GM18507 (cell line): ENCODE measurements around the gene STK39.
A peak's percentile ranks its signal among the peaks of the same experiment; 100 is the strongest.
"Not testable (repeated sequence)": the region's sequence is repeated elsewhere in the genome, so short reads cannot be mapped to it uniquely, and the experiment has no call there.

Experiments used
- DNase-seq: peaks from one replicate; pipeline ENCODE4 v3.0.0; 2011; ENCODE audit warnings: low read depth; ENCODE audit not compliant: insufficient read length; ENCODE audit errors: extremely low spot score
- FAIRE-seq: peaks from 2 replicates; lab custom pipeline; 2011; peaks lifted over from hg19 to GRCh38; lab: Jason Lieb, UNC

STK39 gene

GRCh38 chr2:168119515-168120141 lies 127.8 kb downstream of the STK39 start:
- FAIRE-seq (peak; percentile 50), DNase-seq (no peak)

DNA sequence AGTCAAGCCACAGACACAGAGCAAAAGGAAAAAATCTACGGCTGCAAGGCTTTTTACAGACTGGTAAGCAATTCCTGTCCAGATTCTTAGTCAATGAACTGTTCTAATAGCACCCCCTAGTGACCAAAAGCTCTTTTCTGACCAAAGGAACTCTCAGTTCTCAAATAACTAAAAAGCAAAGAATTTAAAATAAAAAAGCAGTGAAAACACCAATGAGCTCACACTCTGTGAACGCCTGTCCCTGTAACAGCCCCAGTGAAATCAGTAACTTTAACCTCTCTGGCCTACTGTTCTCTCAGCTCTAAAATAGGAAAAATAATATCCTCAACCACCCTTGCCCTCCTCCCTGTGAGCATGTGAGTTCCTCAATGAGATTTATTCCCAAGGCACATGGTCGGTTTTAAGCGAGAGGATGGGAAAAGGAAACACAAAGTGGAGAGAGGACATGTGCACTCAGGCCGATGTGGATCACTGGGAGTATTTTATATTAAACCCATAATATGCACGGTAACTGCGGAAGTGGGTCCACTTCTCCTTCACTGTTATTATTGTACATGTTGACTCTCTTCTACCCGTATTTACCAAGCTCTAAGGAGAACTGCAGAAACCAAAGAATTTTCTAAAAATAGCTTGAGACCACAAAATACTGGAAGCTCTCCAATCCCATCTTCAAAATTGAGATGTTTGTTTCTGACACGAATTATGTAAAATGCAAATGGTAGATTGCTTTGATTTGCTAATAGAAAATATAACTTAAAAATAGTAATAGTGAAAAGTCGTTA lies 128.5 kb downstream of the STK39 start:
- peak; percentile 76 for FAIRE-seq
- no peak for DNase-seq

- DNase-seq, result no peak
- FAIRE-seq, result no peak
Measured at GRCh38 chr2:168116448-168116847, 130.9 kb downstream of the STK39 start.

DNA sequence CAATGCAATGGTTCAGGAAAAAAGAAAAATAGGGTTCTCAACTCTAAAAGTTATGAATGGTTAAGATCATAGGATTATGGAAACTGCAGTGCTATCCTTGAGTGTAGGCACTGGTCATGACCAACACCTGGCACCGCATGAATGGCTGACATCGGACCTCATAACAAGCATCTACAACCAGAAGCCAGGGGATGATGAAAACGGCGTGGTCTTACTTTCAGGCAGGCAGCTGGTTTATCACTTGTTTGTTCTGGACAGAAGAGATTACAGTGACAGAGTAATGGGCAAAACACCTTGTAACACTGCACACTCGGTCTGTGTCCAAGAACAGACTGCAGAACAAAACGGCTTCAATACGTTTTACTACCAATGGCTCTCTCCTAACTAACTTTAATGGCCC lies 132.8 kb downstream of the STK39 start:
- DNase-seq (no peak), FAIRE-seq (no peak)

DNA sequence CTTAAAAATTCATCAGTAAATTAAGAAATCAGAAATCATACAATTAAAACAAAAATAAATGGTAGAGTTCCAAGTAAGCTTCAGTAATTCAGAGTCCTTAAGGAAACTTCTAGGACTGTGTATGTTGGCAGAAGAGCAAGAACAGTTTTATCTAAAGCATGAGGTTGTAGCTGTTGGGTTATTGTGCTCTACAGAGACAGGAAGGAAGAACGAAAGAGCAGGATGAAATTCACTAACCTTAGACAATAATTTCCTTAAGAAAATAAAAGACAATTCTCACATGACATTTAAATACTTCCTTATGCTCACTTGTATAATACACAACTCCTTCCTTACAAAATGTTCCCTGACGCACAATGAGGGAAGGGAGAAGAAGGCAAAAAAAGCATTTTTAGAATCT lies 133.4 kb downstream of the STK39 start:
- no peak for FAIRE-seq
- DNase-seq, result no peak

DNA sequence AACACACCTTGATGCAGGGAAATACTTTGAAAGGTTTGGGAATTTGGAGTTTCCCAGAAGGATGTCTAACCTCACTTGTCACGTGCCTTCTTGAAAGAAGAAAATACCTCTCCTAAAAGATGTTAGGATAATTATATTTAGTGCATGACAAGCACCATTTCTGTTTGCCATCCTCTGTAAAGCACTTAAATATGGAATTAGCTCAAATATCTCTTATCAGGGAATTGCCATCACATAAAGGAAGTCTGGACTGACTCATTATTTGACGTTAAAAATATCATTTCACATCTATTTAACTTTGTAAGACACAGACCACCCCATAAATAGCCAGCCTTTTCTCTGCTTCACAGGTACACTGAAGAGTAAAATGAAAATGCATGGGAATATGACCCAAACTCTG lies 140.1 kb downstream of the STK39 start:
- FAIRE-seq (no peak), DNase-seq (no peak)

GRCh38 chr2:168105127-168105683 lies 142.2 kb downstream of the STK39 start:
- DNase-seq (no peak), FAIRE-seq (no peak)

- DNase-seq, result no peak
- no peak for FAIRE-seq
Measured at GRCh38 chr2:168097431-168097830, 150.0 kb downstream of the STK39 start.

DNA sequence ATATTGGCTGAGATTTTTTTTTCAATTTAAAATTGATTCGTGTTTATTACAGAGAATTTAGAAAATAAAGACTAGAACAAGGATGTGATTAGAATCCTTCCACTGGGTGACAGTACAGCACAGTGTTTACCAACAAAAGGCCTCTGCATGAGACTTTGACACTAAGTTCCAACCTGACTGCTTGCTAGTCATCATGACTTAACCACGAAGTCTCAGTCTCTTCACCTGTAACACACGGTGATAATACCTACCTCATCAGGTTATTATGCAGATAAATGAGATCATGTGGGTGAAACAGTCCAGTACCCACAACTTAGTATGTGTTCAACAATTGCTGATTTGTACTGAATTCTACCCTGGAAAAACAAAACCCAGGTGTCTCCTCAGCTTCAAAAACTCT lies 151.2 kb downstream of the STK39 start:
- no peak for DNase-seq
- no peak for FAIRE-seq

DNA sequence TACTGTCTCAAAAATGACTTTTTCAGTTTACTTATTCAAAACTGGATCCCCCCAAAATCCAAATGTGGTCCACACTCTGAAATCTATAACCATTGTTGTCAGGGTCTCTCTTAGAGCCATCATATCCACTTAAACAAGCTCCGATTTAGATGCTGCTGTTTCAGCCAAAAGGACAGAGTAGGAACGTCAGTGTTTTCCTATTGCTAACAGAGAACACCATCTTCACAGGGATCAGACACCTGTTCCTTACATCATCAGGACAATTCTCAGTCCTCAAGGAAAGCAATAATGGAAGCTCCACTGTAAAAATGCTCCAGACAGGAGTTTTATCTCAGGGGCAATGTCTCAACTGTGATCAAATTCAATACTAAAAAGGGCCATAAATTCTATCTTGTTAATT lies 155.4 kb downstream of the STK39 start:
- FAIRE-seq (no peak), DNase-seq (no peak)

GRCh38 chr2:168090366-168091135 lies 156.8 kb downstream of the STK39 start:
- no peak for DNase-seq

GRCh38 chr2:168089200-168089599 lies 158.2 kb downstream of the STK39 start:
- DNase-seq (no peak), FAIRE-seq (no peak)

More at GRCh38 chr2:168090366-168091135, 156.8 kb downstream of the STK39 start:
- peak; percentile 77 for FAIRE-seq

DNA sequence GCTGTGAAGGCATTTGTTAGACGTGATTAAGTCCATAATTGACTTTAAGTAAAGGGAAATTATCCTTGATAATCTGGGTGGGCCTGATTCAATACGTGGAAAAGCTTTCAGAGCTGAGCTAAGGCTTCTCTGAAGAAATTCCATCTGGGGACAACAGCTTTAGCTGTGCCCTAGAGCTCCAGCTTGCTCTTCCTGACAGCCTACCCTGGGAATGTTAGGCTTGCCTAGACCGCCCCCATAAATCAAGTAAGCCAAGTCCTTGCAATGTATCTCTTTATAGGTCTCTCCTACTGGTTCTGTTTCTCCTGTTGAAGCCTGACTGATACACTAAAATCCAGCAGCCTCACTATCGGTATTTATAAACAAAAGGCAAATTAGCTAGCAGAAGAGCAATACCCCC lies 160.0 kb downstream of the STK39 start:
- no peak for DNase-seq
- no peak for FAIRE-seq

- FAIRE-seq, result no peak
- no peak for DNase-seq
Measured at GRCh38 chr2:168086851-168087250, 160.5 kb downstream of the STK39 start.

- no peak for FAIRE-seq
- no peak for DNase-seq
Measured at GRCh38 chr2:168085801-168086361, 161.5 kb downstream of the STK39 start.

DNA sequence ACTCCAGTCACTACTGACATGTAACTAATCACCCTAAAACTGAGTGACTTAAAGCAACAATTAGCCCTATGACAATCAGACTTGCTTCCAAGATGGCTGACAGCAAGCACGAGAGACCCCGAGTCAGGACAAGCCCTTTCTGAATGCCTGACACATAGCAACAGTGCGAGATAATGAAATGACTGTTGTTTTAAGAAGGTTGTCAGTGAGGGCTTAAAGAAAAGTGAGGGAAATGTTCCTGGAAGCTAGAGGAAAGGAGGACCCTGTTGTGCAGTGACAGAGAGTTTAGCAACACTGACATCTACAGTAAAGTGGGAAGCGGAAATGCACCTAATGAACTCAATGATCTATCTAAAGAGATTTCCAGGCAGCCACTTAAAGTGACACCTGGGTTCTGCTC lies 163.1 kb downstream of the STK39 start:
- no peak for DNase-seq
- no peak for FAIRE-seq

DNA sequence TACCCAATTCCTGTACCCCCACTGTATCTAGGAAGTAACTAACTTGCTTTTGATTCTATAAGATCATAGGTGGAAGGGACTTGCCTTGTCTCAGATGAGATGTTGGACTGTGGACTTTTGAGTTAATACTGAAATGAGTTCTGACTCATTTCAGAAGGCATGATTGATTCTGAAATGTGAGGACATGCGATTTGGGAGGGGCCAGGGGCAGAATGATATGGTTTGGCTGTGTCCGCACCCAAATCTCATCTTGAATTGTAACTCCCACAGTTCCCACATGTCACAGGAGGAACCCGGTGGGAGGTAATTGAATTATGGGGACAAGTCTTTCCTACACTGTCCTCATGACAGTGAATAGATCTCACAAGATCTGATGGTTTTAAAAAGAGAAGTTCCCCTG lies 165.9 kb downstream of the STK39 start:
- DNase-seq, FAIRE-seq: not testable (repeated sequence)

DNA sequence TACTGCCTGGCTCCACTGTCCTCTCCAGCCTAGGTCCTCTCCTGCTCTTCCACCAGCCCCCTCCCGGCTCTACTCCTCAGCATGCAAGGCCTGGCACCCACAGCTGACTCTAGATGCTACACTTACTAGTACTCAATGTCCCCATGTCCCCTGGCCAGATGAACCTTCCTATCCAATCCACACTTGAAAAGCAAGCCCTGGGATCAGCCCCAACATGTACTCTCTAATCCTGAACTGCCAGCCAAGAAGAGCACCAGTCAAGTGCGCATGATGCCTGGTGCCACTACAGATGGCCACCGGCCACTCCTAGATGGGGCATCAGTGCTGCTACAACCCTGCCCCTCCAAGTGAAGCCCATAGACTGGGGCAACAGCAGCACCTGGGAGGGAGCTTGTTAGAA lies 168.2 kb downstream of the STK39 start:
- FAIRE-seq (no peak), DNase-seq (no peak)

DNA sequence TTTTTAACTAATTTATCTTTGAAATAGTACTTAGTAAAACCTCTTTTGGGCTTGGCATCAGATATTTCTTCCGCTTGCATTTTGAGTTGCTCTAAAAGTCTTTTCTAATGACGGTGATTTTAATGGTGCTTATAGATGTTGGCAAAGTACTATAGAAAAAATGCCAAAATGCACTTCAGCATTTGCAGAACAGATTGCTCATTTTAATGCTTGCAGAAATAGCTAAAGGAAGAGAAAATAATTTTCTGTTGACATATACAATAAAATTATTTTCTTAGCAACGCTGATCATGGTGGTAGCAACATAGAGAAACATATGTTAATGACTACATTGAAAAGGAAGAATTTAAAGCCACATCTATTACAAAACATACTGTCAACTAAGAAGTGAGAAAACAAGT lies 170.7 kb downstream of the STK39 start:
- FAIRE-seq, result no peak
- no peak for DNase-seq

DNA sequence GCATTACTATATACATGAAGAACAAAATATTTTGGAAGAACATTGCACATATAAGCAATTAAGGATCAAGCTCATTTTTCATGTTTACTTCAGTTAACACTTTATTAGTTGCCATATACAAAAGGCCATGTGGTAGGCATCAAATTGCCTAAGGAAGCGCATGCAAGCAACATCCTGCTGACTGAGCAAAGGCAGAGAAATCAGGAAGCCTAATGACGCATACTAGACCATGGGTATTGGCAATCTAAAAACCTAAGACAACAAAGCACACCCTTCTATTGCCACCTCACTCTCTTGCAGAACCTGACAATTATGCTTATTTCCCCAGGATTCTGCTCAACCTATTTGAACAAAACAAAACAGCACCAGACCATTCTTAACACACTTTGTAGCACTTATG lies 171.9 kb downstream of the STK39 start:
- DNase-seq (no peak), FAIRE-seq (no peak)
